K562 (cell line): ENCODE measurements around the gene AMOTL1. TPM values are rescaled to one million over a fixed set of nuclear protein-coding genes. Genes with fewer than 3 reads are reported as not detected.

Experiments
- ATAC-seq: fragments of 200-7000 bp; cut with Tn5 transposase; 3 replicates; pipeline ENCODE4 v1.9.1; 2020; ENCODE audit warnings: moderate library complexity
- BruUV-seq: library from RNA; stranded (reverse); fragments of 400-500 nt; replicated peaks from 2 replicates; lab custom pipeline; 2021; lab: Mats Ljungman, UMichigan
- CTCF ChIA-PET: fragments of 300-600 bp; formaldehyde crosslinking; extraction: SDS; loops from one replicate; lab custom pipeline; 2021; ENCODE audit warnings: low intra/inter-chr PET ratio; lab: Yijun Ruan, JAX
- POLR2A ChIA-PET: fragments of 300-600, 350-650 bp; sonication (Branson Sonifier 250); formaldehyde crosslinking; extraction: SDS; loops from one replicate; lab custom pipeline; 2021; ENCODE audit warnings: antibody characterized with exemption, inconsistent platforms; lab: Yijun Ruan, JAX
- DNase-seq, 4 experiments: peaks; one replicate each; pipeline versions ENCODE4 v3.0.0 to v3.0.0-alpha.2; 2011 to 2018; ENCODE audit warnings: low spot score in 3 of 4, mixed read lengths in 3 of 4; ENCODE audit errors: extremely low read depth in 1 of 4
- FAIRE-seq: peaks from 2 replicates; lab custom pipeline; 2011; peaks lifted over from hg19 to GRCh38; lab: Jason Lieb, UNC
- H2AFZ ChIP-seq: 2 replicates; pipeline ENCODE4 v1.6.0; 2011; ENCODE audit warnings: low read depth, low read length, control low read depth, inconsistent platforms
- H3K27ac ChIP-seq: fragments of 200-600 bp; 3 replicates; pipeline ENCODE4 v1.8.0; 2011; ENCODE audit warnings: low read depth, mild to moderate bottlenecking, control low read depth, inconsistent platforms, low read length, moderate library complexity, mixed read lengths; ENCODE audit errors: extremely low read depth
- H3K27me3 ChIP-seq, 2 experiments: fragments of 300-600 bp in 1 of 2; 2 replicates in 1 of 2; 3 replicates in 1 of 2; pipeline versions ENCODE4 v1.6.0 to v1.8.0; 2011; ENCODE audit warnings: inconsistent platforms in 2 of 2, low read length in 2 of 2, mild to moderate bottlenecking in 1 of 2, mixed read lengths in 1 of 2, moderate library complexity in 1 of 2; ENCODE audit not compliant: control insufficient read depth in 2 of 2, insufficient read depth in 2 of 2
- H3K36me3 ChIP-seq: fragments of 300-600 bp; 3 replicates; pipeline ENCODE4 v1.8.0; 2011; ENCODE audit warnings: mild to moderate bottlenecking, low read length, inconsistent platforms; ENCODE audit not compliant: control insufficient read depth, insufficient read depth
- H3K4me1 ChIP-seq, 2 experiments: fragments of 200-600 bp in 1 of 2; replicated peaks in 1 of 2; 2 replicates in 1 of 2; 3 replicates in 1 of 2; pipeline versions ENCODE4 v1.5.1 to v1.8.0; 2011; ENCODE audit warnings: inconsistent platforms in 2 of 2, low read length in 2 of 2, mild to moderate bottlenecking in 1 of 2, mixed read lengths in 1 of 2, moderate library complexity in 1 of 2; ENCODE audit not compliant: control insufficient read depth in 2 of 2, insufficient read depth in 2 of 2
- H3K4me2 ChIP-seq: 2 replicates; pipeline ENCODE4 v1.6.1; 2011; ENCODE audit warnings: low read length, control low read depth, inconsistent platforms, mixed read lengths; ENCODE audit not compliant: insufficient read depth
- H3K4me3 ChIP-seq: fragments of 200-600 bp; sonication (generic), shearing (Covaris generic); 2 replicates; pipeline ENCODE4 v1.5.1; 2016; ENCODE audit warnings: control low read depth, inconsistent platforms
- H3K79me2 ChIP-seq: fragments of 200-600 bp; 3 replicates; pipeline ENCODE4 v1.8.0; 2011; ENCODE audit warnings: low read length, inconsistent platforms; ENCODE audit not compliant: control insufficient read depth, insufficient read depth
- H3K9ac ChIP-seq, 2 experiments: 2 replicates each; pipeline versions ENCODE4 v1.6.0 to v1.6.1; 2011; ENCODE audit warnings: low read depth in 2 of 2, low read length in 2 of 2, control low read depth in 1 of 2, inconsistent platforms in 1 of 2, mild to moderate bottlenecking in 1 of 2, mixed read lengths in 1 of 2; ENCODE audit not compliant: insufficient read depth in 1 of 2
- H3K9me1 ChIP-seq: one replicate; pipeline ENCODE4 v1.6.0; 2011; ENCODE audit warnings: inconsistent platforms, mild to moderate bottlenecking, low read length, moderate library complexity; ENCODE audit not compliant: control insufficient read depth, insufficient read depth
- H3K9me3 ChIP-seq: replicated peaks from 2 replicates; pipeline ENCODE4 v1.5.1; 2011; ENCODE audit warnings: low read depth, low read length, inconsistent platforms; ENCODE audit not compliant: control insufficient read depth, insufficient read depth
- H4K20me1 ChIP-seq: replicated peaks from 2 replicates; pipeline ENCODE4 v1.6.1; 2011; ENCODE audit warnings: low read length, inconsistent platforms, mixed read lengths; ENCODE audit not compliant: control insufficient read depth, insufficient read depth
- CBX2 ChIP-seq: fragments of 200-600 bp; sonication (generic); IDR thresholded peaks from one replicate; pipeline ENCODE4 v1.6.1; 2012; ENCODE audit warnings: mild to moderate bottlenecking, low read length, inconsistent platforms; ENCODE audit not compliant: insufficient read depth, poor library complexity, severe bottlenecking
- CREB5 ChIP-seq: fragments of 250-450 bp; sonication (Bioruptor Pico); IDR thresholded peaks from 2 replicates; pipeline ENCODE4 v1.5.0; 2020; ENCODE audit warnings: mild to moderate bottlenecking
- EHMT2 ChIP-seq: fragments of 450-650 bp; IDR thresholded peaks from 2 replicates; pipeline ENCODE4 v1.6.1; 2018; ENCODE audit warnings: antibody characterized with exemption
- HDAC2 ChIP-seq: fragments of 450-650 bp; IDR thresholded peaks from 2 replicates; pipeline ENCODE4 v1.6.1; 2016; ENCODE audit warnings: mild to moderate bottlenecking
- HNRNPH1 ChIP-seq: fragments of 200-400 bp; formaldehyde crosslinking; optimal IDR thresholded peaks from 2 replicates; pipeline ENCODE3; 2017; ENCODE audit warnings: low read depth, mild to moderate bottlenecking, low read length, moderate library complexity
- HNRNPUL1 ChIP-seq: fragments of 200-400 bp; formaldehyde crosslinking; IDR thresholded peaks from 2 replicates; pipeline ENCODE4 v1.6.1; 2017; ENCODE audit warnings: low read length
- KDM5B ChIP-seq: fragments of 200-600 bp; sonication (generic); IDR thresholded peaks from 2 replicates; pipeline ENCODE4 v1.6.1; 2012; ENCODE audit warnings: low read depth, mild to moderate bottlenecking, moderate library complexity, low read length, control low read depth, inconsistent platforms; ENCODE audit not compliant: insufficient replicate concordance
- KLF6 ChIP-seq: fragments of 250-450 bp; sonication (Bioruptor Pico); IDR thresholded peaks from 2 replicates; pipeline ENCODE4 v1.4.0; 2020; ENCODE audit warnings: mild to moderate bottlenecking, moderate library complexity, borderline replicate concordance
- MEIS2 ChIP-seq: fragments of 450-650 bp; IDR thresholded peaks from 2 replicates; pipeline ENCODE4 v1.6.1; 2014; ENCODE audit warnings: mild to moderate bottlenecking; ENCODE audit not compliant: partially characterized antibody
- NCOA6 ChIP-seq: fragments of 450-650 bp; IDR thresholded peaks from 2 replicates; pipeline ENCODE4 v1.6.1; 2017; ENCODE audit warnings: mild to moderate bottlenecking
- NR2F6 ChIP-seq: fragments of 450-650 bp; formaldehyde crosslinking; IDR thresholded peaks from 2 replicates; pipeline ENCODE4 v1.4.0; 2020; ENCODE audit warnings: mild to moderate bottlenecking
- PKNOX1 ChIP-seq: fragments of 450-650 bp; IDR thresholded peaks from 2 replicates; pipeline ENCODE4 v1.6.1; 2016
- PRPF4 ChIP-seq: fragments of 200-400 bp; formaldehyde crosslinking; IDR thresholded peaks from one replicate; pipeline ENCODE4 v1.6.1; 2017; ENCODE audit warnings: low read length, low read depth, mild to moderate bottlenecking; ENCODE audit not compliant: insufficient read depth, poor library complexity, severe bottlenecking
- SETDB1 ChIP-seq: IDR thresholded peaks from one replicate; pipeline ENCODE4 v1.6.1; 2012; ENCODE audit warnings: low read length, control low read depth, inconsistent platforms
- ZBTB17 ChIP-seq: fragments of 450-650 bp; formaldehyde crosslinking; IDR thresholded peaks from 2 replicates; pipeline ENCODE4 v1.4.0; 2020; ENCODE audit warnings: mild to moderate bottlenecking
- ZNF121 ChIP-seq: sonication (generic); formaldehyde crosslinking; conservative IDR thresholded peaks from 2 replicates; pipeline ENCODE4 v1.8.0; 2022; ENCODE audit warnings: missing genetic modification reagents
- ZNF584 ChIP-seq: fragments of 200-800 bp; sonication (Bioruptor generic); IDR thresholded peaks from 2 replicates; pipeline ENCODE4 v1.6.1; 2016; ENCODE audit warnings: low read depth, mild to moderate bottlenecking, missing genetic modification characterization, missing compliant biosample characterization
- WGBS: fragments of 100-300 bp; shearing (Covaris generic); methylation state at CpG from one replicate; pipeline ENCODE4 v1.1.6; 2016; ENCODE audit warnings: low coverage, mixed read lengths; ENCODE audit not compliant: insufficient coverage; ENCODE audit errors: missing lambda C conversion rate; 5-methylcytosine and 5-hydroxymethylcytosine counted together
- in situ Hi-C: fragments of 300-500 bp; cut with MboI; formaldehyde crosslinking; loops from 4 replicates; pipeline ENCODE4 v1.15.0; 2018; ENCODE audit warnings: inconsistent platforms, mixed read lengths
- intact Hi-C: fragments of 100-400 bp; cut with micrococcal nuclease; formaldehyde crosslinking; loops from 2 replicates; pipeline ENCODE4 v1.14.2; 2022
- polyA plus RNA-seq, 8 experiments: library from polyadenylated mRNA; depleted of rRNA in 4 of 8; stranded (reverse) in 5 of 8; unstranded in 3 of 8; fragments of >200 nt; fragmentation: Nextera tagmentation in 2 of 8; fragmentation: Illumina TruSeq in 1 of 8; extraction: Ambion mirVana in 2 of 8; extraction: Trizol in 1 of 8; gene quantifications; 2 replicates each; pipeline versions ENCODE4 v1.2.1 to v1.2.3, GENCODE V29; 2011 to 2014; ENCODE audit warnings: inconsistent platforms in 1 of 8, missing spikeins in 1 of 8
- total RNA-seq, 7 experiments: library from RNA; depleted of rRNA in 6 of 7; stranded (reverse); fragments of >200 nt in 6 of 7; fragmentation: Illumina TruSeq in 2 of 7; extraction: Trizol in 2 of 7; gene quantifications; 2 replicates each; pipeline versions ENCODE4 v1.2.1 to v1.2.3, GENCODE V29; 2011 to 2021; ENCODE audit warnings: low replicate concordance in 1 of 7

AMOTL1 gene
- total and polyA plus RNA-seq, 9 of the 15 experiments (the other 6 are each of a cell fraction or from before 2014, with no cell fraction given), result 4.0 to 35.4 (median 14.0) TPM

DNA sequence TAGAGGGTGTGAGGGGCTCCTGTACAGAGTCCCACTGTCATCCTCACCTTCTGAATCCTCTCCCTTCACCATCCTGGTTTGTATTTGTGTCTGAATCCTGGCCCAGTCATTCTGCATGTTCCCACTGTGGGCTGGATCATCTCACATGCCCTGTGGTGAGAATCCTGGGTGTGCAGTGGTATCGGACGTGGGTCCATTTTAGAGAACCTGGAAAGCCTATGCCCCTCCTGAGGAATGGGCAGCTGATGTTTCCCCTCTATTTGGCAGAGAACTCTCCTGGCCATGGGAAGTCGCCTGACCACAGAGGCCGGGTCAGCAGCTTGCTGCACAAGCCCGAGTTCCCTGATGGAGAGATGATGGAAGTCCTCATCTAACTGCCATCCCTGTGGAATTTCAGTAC is 102.3 kb downstream of the AMOTL1 start:
- Histone ChIP-seq H3K4me3 (no peak overlapping the region), H2AFZ (no peak overlapping the region), H3K4me1 (no peaks in the 10 kb centered on the region), H4K20me1 (no peaks in the 10 kb centered on the region), H3K79me2 (no peaks in the 10 kb centered on the region), H3K4me2 (no peak overlapping the region), H3K9me1 (no peaks in the 10 kb centered on the region), H3K36me3 (peaks cover 63% of the 10 kb centered on the region; the same call in 2 of the 3 replicates), H3K27me3 (peaks cover 0 to 17% of the 10 kb centered on the region in 2 experiments; a peak in 3 of 5 replicates), H3K9ac (no peak overlapping the region), H3K9me3 (no peaks in the 10 kb centered on the region), H3K27ac (no peak overlapping the region)
- BruUV-seq, result no TSS peak
- ATAC-seq, result no peak
- FAIRE-seq, result no peak
- 35% methylated on average over 3 of the region's 5 CpGs for WGBS
- no peak for DNase-seq
- POLR2A ChIA-PET, result no interaction called here
- intact Hi-C loops (no loop called here), in situ Hi-C loops (no loop called here)
- TF ChIP-seq ZNF121 (CRISPR knock-in tag) (no peak), ZBTB17 (no peak), CBX2 (no peak), HDAC2 (no peak), CREB5 (CRISPR knock-in tag) (no peak), EHMT2 (no peak), KDM5B (no peak), PRPF4 (no peak), HNRNPUL1 (no peak), NCOA6 (no peak), NR2F6 (CRISPR knock-in tag) (no peak), ZNF584 (no peak), KLF6 (CRISPR knock-in tag) (no peak), HNRNPH1 (no peak), SETDB1 (no peak), MEIS2 (no peak), PKNOX1 (no peak)
- CTCF ChIA-PET, result interaction anchor here (0.6 kb wide), 1 partner anchor 367 kb away, joined by 3 read pairs; no protein-coding TSS in a partner anchor
